Subcutaneous adipose tissue (tissue), 4 donors: Measurements from ENCODE around the gene TSKS. TPM values are rescaled to one million over a fixed set of nuclear protein-coding genes. Genes with fewer than 3 reads are reported as not detected.

ENCODE experiments used
- total RNA-seq, 4 donors: library from RNA; depleted of rRNA; stranded (reverse); fragments of >200 nt; gene quantifications; one replicate each; pipeline ENCODE4 v1.1.0, GENCODE V29; 2016
- TF ChIP-seq, protein P1 (sequence below): fragments of 450-650 bp; IDR thresholded peaks from one replicate; pipeline ENCODE4 v1.5.1; 2016; ENCODE audit warnings: low read depth, mild to moderate bottlenecking, control low read depth, antibody characterized with exemption, moderate library complexity

Gene TSKS
- total RNA-seq, 4 donors from 2014 or later = 0.49 to 2.8 (median 0.59) TPM

DNA sequence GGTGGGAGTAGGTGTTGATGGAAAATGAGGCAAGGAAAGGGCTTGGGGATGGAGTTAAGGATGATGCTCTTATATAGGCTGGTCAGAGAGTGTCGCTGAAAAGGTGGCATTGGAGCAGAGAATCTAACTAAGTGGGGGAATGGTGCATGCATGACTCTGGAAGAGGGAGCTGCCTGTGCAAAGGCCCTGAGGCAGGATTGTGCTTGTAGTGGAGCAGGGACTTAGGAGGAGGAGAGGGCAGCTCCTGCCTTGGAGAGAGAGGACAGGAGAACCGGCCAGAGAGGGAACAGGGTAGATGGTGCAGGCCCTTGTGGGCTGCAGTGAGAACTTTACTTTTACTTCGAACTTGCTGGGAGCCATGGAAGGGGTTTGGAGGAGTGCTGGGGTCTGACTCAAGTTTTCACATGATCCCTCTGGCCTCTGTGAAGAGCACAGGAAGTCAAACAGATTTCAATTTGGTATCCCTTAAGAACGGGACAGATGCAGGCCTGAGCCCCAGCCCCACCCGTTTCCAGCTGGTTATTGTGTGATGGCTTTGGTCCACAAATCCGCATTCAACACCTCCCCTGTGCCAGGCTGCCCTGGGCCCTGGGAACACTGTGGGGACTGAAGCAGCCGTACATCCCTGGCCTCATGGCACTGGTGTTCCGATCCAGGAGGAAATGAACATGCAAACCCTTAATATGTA is 10.7 kb upstream of the TSKS start:
- TF ChIP-seq, protein P1, sequence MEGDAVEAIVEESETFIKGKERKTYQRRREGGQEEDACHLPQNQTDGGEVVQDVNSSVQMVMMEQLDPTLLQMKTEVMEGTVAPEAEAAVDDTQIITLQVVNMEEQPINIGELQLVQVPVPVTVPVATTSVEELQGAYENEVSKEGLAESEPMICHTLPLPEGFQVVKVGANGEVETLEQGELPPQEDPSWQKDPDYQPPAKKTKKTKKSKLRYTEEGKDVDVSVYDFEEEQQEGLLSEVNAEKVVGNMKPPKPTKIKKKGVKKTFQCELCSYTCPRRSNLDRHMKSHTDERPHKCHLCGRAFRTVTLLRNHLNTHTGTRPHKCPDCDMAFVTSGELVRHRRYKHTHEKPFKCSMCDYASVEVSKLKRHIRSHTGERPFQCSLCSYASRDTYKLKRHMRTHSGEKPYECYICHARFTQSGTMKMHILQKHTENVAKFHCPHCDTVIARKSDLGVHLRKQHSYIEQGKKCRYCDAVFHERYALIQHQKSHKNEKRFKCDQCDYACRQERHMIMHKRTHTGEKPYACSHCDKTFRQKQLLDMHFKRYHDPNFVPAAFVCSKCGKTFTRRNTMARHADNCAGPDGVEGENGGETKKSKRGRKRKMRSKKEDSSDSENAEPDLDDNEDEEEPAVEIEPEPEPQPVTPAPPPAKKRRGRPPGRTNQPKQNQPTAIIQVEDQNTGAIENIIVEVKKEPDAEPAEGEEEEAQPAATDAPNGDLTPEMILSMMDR = no peak

DNA sequence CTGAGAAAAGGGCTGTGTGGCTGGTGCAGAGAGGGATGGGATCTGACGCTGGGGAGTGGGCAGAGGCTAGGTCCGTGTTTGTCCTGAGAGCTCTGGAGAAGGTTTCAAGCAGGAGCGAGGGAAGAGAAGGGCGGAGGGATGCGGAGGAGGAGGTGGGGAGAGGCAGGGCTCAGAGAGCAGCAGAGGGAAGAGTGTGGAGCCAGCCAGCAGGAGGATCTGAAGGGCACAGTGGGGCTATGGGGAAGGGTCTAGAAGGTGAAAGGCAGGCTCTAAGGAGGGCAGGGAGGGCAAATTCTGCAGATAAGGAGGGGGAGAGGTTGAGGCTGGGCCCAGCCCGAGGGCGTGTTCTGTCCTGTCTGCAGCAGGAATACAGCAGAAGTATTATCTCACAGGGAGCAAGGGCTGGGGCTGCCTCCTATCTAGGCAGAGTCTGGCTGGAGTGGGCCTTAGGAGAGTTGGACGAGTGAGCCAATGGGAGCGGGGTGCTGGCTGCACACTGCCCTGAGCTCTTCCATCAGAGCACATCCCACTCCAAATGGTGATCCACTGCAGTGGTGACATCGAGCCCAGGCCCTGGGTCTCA is 9.8 kb upstream of the TSKS start:
- TF ChIP-seq, protein P1 = no peak

DNA sequence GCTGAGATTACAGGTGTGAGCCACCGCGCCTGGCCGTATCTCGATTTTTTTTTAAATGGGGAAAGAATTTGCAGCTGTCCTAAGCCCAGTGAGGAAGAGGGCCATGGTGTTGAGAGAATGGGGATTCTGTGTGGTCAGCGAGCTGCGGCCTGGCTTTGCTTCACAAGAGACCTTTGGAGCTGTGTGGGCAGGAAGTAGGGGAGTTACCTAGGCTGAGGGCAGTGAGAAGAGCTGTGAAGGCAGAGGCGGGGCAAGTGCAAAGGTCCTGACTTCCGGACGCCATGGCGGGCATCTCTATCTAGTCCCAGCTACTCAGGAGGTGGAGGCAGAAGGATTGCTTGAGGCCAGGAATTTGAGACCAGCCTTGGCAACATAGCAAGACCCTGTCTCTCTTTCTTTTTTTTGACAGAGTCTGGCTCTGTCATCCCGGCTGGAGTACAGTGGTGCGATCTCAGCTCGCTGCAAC is 8.6 kb upstream of the TSKS start:
- TF ChIP-seq, protein P1 = no peak

DNA sequence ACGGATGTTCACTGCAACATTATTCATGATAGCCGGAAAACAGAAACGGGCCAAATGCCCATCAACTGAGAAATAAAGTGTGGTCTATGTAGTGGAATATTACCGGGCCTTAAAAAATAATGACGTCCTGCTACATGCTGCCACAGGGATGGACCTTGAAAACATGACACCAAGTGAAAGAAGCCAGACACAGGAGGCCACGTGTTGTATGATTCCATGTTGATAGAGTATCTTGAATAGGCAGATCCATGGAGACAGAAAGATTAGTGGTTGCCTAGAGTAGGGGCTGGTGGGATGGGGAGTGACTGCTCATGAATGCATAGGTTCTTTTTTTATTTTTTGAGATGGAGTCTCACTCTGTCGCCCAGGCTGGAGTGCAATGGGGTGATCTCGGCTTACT is 7.4 kb upstream of the TSKS start:
- TF ChIP-seq, protein P1 = no peak

DNA sequence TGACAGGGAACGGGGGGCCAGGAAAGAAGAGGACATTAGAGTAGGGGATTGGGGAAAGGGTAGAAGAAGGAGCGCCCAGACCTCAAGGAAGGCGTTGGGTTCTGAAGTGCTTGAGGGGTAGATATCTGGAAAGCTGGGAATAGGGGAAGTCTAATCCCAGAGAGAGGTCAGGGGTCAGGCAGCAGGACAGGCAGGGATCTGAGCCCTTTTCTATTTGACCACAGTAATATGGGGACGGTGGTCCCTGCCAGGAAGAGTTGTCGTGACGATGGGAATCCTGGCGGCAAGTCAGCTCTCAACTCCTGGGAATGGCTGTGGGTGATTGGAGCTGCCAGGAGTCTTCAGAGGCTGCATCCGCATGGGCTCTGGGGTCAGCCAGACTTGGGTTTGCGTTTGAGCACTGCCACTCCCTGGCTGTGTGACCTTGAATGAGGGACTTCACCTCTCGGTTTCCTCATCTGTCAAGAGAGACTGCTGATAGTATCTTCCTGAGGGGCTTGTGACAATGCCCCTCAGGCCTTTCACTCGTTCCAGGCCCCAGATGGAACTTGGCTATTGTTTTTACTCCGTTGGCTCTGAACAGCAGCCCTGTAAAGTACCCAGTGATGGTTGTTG is 5.0 kb upstream of the TSKS start:
- TF ChIP-seq, protein P1 = no peak

DNA sequence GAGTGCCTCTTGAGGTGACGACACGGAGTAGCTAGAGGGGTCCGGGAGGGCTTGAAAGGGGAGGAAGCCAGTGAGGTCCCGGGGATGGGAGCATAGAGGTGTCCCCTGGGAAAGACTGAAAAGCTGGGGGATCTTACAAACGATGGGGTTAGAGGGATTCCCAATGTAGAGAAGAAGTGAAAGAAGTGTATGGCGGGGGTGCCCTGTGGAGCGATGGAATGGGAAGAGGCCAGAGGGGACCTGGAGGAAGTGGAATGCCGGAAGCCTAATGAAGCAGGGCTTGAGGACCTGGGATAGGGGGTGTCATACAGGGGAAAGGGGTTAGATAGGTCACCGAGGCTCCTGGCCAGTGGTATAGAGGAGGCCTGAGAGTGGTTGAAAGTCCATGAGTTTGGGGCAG is 4.3 kb upstream of the TSKS start:
- TF ChIP-seq, protein P1 = no peak

DNA sequence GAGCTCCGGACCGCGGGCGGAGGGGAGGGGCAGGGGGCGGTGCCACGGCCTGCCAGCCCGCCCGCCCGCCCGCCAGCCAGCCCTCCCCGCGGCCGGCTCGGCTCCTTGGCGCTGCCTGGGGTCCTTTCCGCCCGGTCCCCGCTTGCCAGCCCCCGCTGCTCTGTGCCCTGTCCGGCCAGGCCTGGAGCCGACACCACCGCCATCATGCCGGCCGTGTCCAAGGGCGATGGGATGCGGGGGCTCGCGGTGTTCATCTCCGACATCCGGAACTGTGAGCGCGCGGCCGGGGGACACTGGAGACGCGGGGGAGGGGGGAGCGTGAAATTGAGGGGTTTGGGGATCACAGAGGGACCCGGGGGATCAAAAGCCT is 3.8 kb upstream of the TSKS start, which contains the start of gene AP2A1:
TSS of gene AP2A1 (plus strand) at position 72 of the 370 bp plus-strand sequence. CDS start at position 205, 133 bp downstream.
- TF ChIP-seq, protein P1 = no peak
